H1 (cell line): Measurements from ENCODE around the gene TRAPPC12.
A peak's percentile ranks its signal among the peaks of the same experiment; 100 is the strongest.

Experiments
- CHD2 ChIP-seq: IDR thresholded peaks from 2 replicates; pipeline ENCODE4 v1.6.1; 2012; ENCODE audit warnings: low read length, improper control_type of control experiment
- EP300 ChIP-seq, 2 experiments: IDR thresholded peaks; 1 replicate in 1 of 2; 2 replicates in 1 of 2; pipeline ENCODE4 v1.6.1; 2011 to 2012; ENCODE audit warnings: low read depth in 2 of 2, low read length in 2 of 2, mild to moderate bottlenecking in 2 of 2, borderline replicate concordance in 1 of 2, inconsistent platforms in 1 of 2, moderate library complexity in 1 of 2
- EZH2 ChIP-seq: fragments of 200-600 bp; sonication (generic); IDR thresholded peaks from 2 replicates; pipeline ENCODE4 v1.7.1; 2012; ENCODE audit warnings: low read depth, mild to moderate bottlenecking, moderate library complexity, low read length, inconsistent platforms; ENCODE audit not compliant: severe bottlenecking
- KDM4A ChIP-seq: IDR thresholded peaks from one replicate; pipeline ENCODE4 v1.7.1; 2012; ENCODE audit warnings: low read depth, mild to moderate bottlenecking, moderate library complexity, low read length, inconsistent platforms; ENCODE audit not compliant: severe bottlenecking
- POLR2A ChIP-seq, 2 experiments: IDR thresholded peaks; 1 replicate in 1 of 2; 2 replicates in 1 of 2; pipeline ENCODE4 v1.6.1; 2011; ENCODE audit warnings: low read depth in 2 of 2, low read length in 2 of 2, mild to moderate bottlenecking in 2 of 2; ENCODE audit errors: control extremely low read depth in 1 of 2
- POU5F1 ChIP-seq: IDR thresholded peaks from 2 replicates; pipeline ENCODE4 v1.6.1; 2011; ENCODE audit warnings: low read depth, mild to moderate bottlenecking, low read length, moderate library complexity
- RFX5 ChIP-seq: IDR thresholded peaks from 2 replicates; pipeline ENCODE4 v1.6.1; 2011; ENCODE audit warnings: low read depth, low read length, improper control_type of control experiment, borderline replicate concordance
- SIX5 ChIP-seq: IDR thresholded peaks from 2 replicates; pipeline ENCODE4 v1.6.1; 2011; ENCODE audit warnings: mild to moderate bottlenecking, low read depth, low read length
- SP2 ChIP-seq: IDR thresholded peaks from 2 replicates; pipeline ENCODE4 v1.6.1; 2012; ENCODE audit warnings: mild to moderate bottlenecking, low read length, inconsistent platforms
- ZNF274 ChIP-seq: IDR thresholded peaks from 2 replicates; pipeline ENCODE4 v1.7.0; 2012; ENCODE audit warnings: low read length, borderline replicate concordance; ENCODE audit errors: extremely low read depth
- TF ChIP-seq, protein P1 (sequence below), 3 experiments: IDR thresholded peaks; 1 replicate in 2 of 3; 2 replicates in 1 of 3; pipeline versions ENCODE4 v1.5.1 to v1.6.1; 2011; ENCODE audit warnings: low read length in 3 of 3, mild to moderate bottlenecking in 3 of 3, inconsistent platforms in 2 of 3, low read depth in 1 of 3, moderate library complexity in 1 of 3; ENCODE audit not compliant: insufficient read depth in 1 of 3; ENCODE audit errors: control extremely low read depth in 1 of 3
- TF ChIP-seq, protein P2 (sequence below): IDR thresholded peaks from 2 replicates; pipeline ENCODE4 v1.6.1; 2012; ENCODE audit warnings: inconsistent platforms

- TF ChIP-seq POU5F1 (no peak), SIX5 (no peak), POLR2A (IDR thresholded peaks at IDR 0.05; ENCODE audit: control extremely low read depth in 1 of 2, low read depth in 2 of 2, low read length in 2 of 2) (peak; percentile 46 to 63), EZH2 (no peak), ZNF274 (no peak), CHD2 (no peak), SP2 (no peak), KDM4A (peak; percentile 62), EP300 (IDR thresholded peaks at IDR 0.05; ENCODE audit: borderline replicate concordance in 1 of 2, low read depth in 2 of 2, low read length in 2 of 2) (no peak), RFX5 (no peak)
- TF ChIP-seq, protein P1, sequence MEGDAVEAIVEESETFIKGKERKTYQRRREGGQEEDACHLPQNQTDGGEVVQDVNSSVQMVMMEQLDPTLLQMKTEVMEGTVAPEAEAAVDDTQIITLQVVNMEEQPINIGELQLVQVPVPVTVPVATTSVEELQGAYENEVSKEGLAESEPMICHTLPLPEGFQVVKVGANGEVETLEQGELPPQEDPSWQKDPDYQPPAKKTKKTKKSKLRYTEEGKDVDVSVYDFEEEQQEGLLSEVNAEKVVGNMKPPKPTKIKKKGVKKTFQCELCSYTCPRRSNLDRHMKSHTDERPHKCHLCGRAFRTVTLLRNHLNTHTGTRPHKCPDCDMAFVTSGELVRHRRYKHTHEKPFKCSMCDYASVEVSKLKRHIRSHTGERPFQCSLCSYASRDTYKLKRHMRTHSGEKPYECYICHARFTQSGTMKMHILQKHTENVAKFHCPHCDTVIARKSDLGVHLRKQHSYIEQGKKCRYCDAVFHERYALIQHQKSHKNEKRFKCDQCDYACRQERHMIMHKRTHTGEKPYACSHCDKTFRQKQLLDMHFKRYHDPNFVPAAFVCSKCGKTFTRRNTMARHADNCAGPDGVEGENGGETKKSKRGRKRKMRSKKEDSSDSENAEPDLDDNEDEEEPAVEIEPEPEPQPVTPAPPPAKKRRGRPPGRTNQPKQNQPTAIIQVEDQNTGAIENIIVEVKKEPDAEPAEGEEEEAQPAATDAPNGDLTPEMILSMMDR (IDR thresholded peaks at IDR 0.05; ENCODE audit: control extremely low read depth in 1 of 3, insufficient read depth in 1 of 3, low read depth in 1 of 3, low read length in 3 of 3), result no peak
- TF ChIP-seq, protein P2, sequence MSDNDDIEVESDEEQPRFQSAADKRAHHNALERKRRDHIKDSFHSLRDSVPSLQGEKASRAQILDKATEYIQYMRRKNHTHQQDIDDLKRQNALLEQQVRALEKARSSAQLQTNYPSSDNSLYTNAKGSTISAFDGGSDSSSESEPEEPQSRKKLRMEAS, result peak; percentile 89
Observed at GRCh38 chr2:3377612-3378432, 1.7 kb upstream of the TRAPPC12 start, which contains the start of gene EIPR1.
